GM12878 (cell line): ENCODE measurements around the gene SASH1.

Source experiments
- CTCF ChIP-seq, 3 experiments: IDR thresholded peaks in 2 of 3; conservative IDR thresholded peaks in 1 of 3; 2 replicates each; pipeline ENCODE4 v1.5.1; 2011; ENCODE audit warnings: low read depth in 3 of 3, low read length in 3 of 3, mild to moderate bottlenecking in 3 of 3, control low read depth in 2 of 3, moderate library complexity in 2 of 3, inconsistent platforms in 1 of 3, mixed read lengths in 1 of 3; ENCODE audit not compliant: control insufficient read depth in 2 of 3, insufficient read depth in 1 of 3; ENCODE audit errors: extremely low read depth in 1 of 3
- MYB ChIP-seq: fragments of 150-350 bp; IDR thresholded peaks from 2 replicates; pipeline ENCODE4 v1.6.1; 2014; ENCODE audit warnings: mild to moderate bottlenecking, low read depth, low read length, borderline replicate concordance
- PAX8 ChIP-seq: fragments of 450-650 bp; IDR thresholded peaks from 2 replicates; pipeline ENCODE4 v1.6.1; 2017; ENCODE audit warnings: mild to moderate bottlenecking, moderate library complexity
- RAD21 ChIP-seq: IDR thresholded peaks from 2 replicates; pipeline ENCODE4 v1.6.1; 2011; ENCODE audit warnings: mild to moderate bottlenecking, low read depth, low read length, moderate library complexity; ENCODE audit not compliant: insufficient read depth
- SP1 ChIP-seq: IDR thresholded peaks from one replicate; pipeline ENCODE4 v1.6.1; 2011; ENCODE audit warnings: low read depth, low read length
- ZNF274 ChIP-seq: IDR thresholded peaks from one replicate; pipeline ENCODE4 v1.8.0; 2011; ENCODE audit not compliant: insufficient read length, insufficient read depth

- TF ChIP-seq ZNF274 (no peak), PAX8 (no peak), RAD21 (no peak), MYB (no peak), CTCF (IDR thresholded peaks at IDR 0.05 in 2 of 3, conservative IDR thresholded peaks at IDR 0.05 in 1 of 3; ENCODE audit: control insufficient read depth in 2 of 3, extremely low read depth in 1 of 3, insufficient read depth in 1 of 3, low read depth in 3 of 3, low read length in 3 of 3) (no peak), SP1 (no peak)
Observed at GRCh38 chr6:148415511-148416260, 73.0 kb downstream of the SASH1 start.
